NCI-H1436 (cell line): ENCODE results near the gene SLC5A10.

Experiments used
- DNase-seq: peaks from one replicate; lab custom pipeline; 2025; lab: John Stamatoyannopoulos, UW

Gene SLC5A10

DNA sequence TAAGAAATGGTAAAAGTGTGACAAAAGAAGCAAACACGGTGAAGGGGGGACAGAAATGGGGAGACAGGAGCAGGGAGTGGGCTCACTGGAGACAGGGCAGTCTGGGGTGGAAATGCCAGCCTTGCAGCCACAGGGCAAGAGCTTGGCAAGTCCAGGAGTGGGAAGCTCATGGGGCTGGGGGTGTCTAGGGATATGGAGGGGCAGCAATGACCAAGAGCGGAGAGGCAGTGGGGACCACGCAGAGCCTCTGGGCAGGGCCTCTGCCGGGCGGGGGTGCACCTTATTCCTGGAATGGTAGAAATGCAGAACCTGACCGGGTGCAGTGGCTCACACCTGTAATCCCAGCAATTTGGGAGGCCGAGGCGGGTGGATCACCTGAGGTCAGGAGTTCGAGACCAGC, 12.6 kb downstream of the SLC5A10 start:
- DNase-seq = no peak

DNA sequence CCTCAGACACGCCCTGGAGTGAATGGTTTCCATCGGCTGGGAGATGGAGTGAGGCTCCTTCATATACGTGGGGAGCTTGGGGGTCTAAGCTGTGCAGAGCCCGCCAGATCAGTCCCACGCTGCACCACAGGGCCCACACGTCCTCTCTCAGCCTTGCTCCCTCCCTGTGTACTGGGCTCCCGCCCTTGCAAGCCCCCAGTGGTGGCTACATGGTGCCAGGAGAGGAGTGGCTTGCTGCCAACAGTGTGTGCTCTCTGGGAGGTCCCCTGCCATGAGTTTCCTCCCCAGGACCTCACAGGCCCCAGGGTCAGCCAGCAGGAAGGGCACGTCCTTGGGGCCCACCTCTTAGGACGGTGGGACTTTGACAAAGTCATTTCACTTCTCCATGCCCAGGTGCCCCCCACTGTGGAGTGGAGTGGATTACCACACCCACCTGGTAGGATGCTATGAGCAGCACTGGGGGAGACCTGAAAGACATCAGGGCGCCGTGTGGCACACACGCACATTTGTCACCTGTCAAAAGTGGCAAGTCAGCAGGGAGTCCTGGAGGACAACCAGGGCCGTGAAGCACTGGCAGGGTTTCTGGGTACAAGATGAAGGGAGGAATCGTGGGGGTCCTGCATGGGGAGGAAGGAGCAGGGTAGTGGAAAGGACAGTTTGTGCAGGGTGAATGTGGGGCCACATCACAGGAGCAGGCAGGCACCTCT, 13.7 kb downstream of the SLC5A10 start:
- DNase-seq = no peak

DNA sequence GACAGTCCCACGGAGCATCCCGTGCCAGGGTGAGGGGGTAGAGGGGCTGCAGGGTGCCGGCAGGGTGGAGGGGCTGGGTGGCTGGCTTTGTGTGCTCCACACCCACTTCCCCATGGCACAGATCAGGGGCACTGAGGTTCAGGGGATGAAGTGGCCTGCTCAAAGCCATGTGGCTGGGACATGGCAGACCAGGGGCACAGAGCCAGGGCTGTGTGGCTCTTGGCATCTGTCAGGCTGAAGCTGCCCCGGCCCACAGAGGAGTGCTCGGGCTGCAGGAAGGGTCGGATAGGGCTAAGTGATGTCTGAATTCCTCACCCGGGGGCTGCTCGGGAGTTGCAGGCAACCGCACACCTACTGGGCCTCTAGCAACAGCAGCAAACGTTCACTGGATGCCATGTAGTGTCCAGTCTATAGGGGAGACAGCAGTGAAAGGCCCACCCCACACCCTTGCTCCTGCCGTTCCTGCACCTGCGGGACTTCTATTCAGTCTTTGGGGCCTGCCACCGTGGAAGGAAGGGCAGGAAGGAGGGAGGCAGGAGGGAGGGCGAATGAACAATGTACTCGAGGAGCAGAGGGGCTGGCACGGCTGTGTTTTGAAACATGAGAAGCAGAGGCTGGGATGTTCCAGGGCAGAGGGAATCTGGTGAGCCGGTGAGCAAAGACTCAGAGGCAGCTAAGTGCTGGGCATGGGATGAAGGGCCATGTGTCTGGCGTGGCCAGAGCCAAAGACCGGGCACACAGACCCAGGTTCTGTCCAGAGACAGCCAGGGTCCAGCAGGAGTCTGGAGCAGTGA, 15.1 kb downstream of the SLC5A10 start:
- DNase-seq = peak; percentile 33

DNA sequence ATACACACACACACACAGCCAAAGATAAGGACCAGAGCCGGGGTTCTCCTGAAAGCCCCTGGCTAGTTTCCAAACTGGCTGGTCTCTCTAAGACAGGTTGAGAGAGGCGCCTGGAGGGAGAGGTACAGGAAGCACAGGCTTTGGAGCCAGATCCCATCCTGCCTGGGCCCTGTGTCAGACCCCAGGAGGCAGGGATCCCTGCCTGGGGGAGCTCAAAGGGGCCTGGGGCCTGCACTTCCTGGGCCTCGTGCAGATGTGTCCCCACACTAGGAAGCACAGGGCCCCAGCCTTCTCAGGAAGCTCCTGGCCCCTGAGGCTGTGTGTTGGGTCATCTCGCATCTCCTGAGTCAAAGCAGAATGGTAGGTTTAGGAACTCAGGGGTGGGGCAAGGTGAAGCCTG, 16.0 kb downstream of the SLC5A10 start:
- DNase-seq = no peak

DNA sequence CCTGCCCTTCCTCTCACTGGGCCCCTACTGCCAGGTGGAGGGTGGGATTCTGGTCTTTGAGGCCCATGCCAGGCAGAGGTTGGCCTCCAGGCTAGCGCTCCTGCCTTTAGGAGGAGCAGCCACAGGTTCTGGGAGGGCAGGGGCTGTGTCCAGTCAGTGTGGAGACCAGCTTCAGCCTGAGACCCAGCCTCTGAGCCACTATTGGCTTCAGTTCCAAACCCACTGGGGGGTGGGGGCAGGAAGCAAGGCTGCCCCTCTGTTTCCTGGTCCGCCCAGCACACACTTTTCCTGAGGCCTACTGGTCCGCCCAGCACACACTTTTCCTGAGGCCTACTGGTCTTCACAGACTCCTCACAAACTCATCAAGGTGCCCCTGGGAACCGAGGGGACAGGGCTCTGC, 16.4 kb downstream of the SLC5A10 start:
- DNase-seq = no peak

DNA sequence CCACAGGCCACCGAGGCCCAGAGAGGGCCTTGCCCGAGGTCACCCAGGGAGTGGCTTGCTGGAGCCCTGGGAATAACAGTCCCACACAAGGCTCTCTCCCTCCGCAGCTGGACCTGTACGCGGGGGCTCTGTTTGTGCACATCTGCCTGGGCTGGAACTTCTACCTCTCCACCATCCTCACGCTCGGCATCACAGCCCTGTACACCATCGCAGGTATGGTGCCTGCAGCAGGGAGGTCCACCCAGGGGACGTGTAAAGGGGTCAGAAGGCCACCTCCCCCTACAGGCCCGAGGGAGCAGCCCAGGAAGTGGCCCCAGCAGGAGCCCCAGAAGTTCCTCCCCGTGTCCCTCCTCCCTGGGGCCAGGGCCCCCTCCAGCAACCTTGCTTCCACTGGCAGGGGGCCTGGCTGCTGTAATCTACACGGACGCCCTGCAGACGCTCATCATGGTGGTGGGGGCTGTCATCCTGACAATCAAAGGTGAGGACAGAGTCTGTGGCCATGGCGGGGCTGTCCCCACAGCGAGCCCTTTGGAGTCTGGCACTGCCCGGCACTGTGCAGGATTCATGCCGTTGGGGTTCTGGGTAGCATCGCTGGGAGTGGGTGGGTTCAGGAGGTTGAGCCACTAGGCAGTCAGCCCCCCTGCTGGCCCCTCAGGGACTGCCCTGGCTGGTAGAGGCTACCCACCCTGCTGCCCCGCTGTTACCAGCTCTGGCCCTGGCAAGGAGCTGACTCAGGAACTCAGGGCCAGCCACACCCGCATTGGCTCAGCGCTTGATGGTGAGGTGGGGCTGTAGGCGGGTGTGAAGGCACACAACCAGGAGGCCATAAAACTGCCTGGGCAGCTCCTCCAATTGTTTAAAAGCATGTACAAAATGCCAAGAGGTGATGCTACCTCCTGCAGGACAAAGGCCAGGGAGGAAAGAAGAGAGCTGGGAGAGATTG, 17.3 kb downstream of the SLC5A10 start:
- DNase-seq = no peak

DNA sequence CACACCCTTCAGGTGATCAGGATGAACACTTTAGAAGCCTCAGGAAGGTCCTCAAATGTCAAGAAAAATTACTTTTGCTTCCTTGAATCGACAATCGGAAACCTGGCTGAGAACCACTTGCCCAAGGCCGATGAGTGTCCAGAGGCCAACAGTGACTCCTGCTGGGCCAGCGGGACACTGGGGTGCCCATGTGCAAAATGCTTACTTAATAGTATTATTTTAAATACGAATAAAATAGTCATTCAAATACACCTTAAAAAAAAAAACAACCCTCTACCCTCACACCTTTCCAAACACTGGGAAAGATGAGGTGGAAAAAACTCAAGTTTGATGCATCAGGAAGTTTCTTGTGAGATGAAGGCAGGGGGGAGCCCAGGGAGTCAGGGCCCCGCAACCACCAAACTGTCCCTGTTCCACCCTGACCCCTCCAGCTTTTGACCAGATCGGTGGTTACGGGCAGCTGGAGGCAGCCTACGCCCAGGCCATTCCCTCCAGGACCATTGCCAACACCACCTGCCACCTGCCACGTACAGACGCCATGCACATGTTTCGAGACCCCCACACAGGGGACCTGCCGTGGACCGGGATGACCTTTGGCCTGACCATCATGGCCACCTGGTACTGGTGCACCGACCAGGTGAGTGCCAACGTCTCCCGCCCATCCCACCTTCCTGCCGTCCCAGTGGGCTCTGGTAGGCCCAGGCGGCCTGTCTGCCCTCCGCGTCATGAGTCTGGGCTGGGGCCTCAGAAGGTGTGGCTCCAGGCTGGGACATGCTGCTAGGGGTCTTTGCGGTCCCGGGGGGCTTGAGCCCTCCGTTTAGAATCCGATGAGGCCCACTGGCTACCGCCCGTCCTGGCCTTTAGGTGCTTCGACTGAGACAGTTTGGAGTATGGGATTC, 18.9 kb downstream of the SLC5A10 start:
- no peak for DNase-seq

DNA sequence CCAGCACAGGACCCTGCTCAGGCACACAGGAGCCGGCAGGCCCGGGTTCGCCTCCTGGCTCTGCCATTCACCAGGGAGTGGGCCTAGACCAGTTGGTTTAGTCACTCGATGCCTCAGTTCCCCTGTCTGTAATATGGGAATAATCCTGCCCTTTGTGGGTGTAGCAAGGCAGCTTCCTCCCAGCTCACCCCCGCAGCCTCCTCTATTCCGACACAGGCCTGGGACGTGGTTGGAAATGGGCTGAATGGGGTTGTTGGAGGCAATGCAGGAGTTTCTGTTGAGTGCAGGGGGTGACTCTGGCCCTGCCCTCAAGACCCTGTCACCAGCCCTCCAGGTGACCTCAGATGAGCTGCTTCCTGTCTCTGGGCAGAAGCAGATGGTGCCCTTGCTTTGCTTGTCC, 19.8 kb downstream of the SLC5A10 start:
- DNase-seq = no peak

DNA sequence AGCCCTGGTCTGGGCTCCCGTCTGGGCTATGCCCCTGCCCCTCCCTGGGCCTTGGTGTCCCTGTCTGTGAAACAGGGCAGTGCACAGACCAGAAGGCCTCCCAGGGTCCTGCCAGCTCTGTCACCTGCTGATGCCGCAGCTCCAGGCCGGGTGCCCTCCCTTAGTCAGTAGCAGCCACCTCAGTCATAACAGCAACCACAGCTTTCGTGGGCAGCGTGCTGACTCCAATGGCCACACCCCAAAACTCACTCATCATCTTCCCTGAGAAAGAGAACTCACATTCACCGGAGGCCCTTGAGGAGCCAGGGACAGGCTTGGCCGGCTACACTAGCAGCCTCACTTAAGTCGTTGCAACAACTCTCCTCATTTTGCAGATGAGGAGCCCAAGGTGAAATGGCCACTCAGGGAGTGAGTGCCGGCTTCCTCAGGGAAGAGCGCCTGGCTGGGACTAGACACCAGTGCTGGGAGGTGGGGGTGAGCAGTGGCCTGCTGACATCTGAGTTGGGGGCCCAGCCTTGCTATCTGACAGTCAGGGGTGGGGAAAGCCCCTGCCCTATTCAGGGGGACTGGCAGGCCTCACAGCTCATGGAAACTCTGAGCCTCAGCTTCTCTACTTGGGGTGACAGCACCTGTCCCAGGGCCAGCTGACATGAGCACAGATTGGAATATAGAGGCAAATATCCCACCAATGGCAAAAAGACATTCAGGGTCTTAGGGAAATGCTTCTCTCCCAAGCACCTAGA, 22.6 kb downstream of the SLC5A10 start:
- no peak for DNase-seq

DNA sequence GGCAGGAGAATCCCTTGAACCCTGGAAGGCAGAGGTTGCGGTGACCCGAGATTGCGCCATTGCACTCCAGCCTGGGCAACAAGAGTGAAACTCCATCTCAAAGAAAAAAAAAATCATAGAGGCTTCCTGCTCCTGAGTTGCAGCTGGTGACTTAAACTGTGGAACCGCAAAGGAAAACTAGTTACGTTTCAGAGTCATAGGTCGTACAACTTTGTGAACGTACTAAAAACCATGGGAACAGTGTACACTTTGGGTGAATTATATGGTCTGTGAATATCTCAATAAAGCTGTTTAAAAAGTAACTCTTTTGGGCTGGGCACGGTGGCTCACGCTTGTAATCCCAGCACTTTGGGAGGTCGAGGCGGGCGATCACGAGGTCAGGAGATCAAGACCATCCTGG, 23.6 kb downstream of the SLC5A10 start:
- DNase-seq = no peak

DNA sequence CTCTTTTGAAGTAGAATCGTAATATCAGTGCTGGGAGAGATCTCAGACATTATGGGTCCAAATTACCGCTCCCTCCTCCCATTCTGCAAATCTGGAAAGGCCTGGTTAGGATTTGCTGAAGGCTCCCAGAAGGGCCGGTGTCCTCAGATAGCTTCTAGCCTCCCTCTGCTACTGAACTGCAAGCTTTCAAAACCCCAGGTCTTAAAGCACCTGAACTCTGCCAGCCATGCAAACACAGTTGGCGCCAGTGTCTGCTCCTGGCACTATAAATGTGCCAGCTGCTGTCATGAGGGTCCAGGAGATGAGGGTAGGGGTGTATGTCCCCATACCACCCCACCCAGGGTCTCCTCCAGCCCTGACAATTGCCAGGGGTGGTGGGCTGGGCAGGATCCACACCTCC, 24.2 kb downstream of the SLC5A10 start:
- no peak for DNase-seq

DNA sequence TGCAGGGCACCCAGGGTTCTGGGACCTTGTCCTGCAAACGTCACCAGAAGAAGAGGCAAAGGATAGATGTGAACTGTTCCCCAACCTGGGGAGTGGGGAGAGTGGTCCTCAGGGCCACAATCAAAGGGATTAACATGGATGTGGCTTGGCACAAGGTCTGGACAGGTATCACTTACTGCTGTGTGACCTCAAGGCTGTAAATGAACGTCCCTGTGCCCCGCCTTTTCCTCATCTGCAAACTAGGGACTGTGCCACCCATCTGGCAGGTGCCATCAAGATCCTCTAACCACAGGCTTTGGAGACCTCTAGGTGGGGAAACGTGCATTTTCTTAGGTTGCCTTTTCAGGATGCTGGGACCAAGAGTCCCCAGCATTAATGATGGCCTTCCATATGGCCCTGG, 25.1 kb downstream of the SLC5A10 start:
- no peak for DNase-seq

DNA sequence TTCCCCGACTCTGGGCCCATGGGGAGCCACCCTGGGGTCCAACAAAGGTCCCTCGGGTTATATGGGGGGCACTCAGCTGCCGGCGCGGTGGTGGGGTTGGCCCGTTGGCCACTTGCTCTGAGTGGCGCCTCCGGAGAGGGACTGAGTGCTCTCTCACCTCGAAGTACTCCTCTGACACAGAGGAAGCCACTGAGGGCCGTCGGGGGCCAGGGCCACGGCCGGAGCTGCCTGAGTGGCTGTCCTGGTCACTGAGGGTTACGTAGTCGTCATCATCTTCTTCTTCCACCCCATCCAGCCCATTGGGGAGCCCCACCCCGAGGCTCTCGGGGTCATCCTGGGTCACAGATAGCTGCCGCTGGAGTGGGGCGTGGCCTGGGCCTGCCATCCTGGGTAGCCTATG, 25.7 kb downstream of the SLC5A10 start:
- DNase-seq = no peak

DNA sequence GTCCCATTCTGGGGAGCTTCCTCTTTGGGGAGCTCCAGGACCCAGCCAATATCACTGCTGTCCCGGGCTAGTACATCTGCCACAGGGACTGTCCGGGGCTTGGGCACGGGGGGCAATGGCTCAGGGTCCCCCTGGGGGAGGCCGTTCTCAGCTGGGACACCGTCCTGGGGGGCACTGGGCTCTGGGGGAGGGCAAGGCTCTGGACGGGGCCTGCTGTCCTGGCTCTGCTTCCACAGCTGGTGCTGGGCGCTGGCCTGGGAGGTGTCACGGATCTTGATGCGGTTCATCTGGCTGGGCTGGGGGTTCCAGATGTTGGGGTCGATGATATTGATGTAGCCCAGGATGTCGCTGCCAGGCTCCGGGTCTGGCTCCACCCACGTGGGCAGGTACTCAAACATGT, 26.1 kb downstream of the SLC5A10 start:
- DNase-seq = no peak

DNA sequence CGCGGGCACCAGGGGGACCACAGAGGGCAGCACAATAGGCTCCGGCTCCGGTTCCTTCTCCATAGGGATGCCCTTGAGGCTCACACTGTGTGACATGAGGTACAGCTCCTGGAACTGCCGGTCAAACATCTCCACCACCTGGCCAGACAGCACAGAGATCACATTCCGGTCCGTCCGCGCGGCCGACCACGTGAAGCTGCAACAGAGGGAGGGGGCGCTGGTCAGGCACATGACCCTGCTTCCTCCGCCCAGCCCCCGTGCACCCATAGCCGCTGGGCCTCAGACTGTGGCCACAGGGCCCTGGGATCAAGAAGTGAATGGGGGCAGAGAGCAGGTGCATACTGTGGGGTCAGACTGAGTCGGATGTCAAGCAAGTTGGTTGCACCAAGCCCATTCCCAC, 26.7 kb downstream of the SLC5A10 start:
- DNase-seq = no peak

DNA sequence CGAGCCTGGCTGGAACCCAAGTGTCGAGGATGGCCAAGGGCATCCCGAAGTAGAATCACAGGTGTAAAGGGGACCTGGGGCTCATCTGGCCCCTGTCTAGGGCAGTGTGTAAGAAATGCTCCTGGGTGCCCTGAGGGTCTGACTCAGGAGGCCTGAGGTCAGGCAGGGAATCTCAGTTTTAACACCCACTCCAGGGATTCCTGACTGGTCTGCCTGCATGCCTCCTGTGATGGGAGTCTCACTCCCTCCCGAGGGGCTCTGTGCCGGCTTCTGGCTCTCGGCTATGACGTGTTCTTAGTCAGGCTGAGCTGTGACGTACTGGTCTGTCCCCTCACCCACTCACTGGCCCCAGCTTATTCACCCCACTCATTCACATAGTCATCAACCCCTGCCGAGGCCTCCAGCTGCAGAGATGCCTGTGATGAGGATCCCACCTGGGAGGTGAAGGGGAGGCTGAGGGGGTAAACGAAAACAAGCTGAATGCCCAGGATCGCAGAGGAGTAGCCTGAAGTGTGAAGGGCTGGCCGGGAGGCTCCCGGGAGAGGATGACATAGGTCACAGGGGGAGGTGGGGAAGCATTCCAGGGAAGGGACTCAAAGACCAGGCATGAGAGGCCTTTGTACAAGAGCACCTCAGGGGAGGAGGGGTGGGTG, 28.8 kb downstream of the SLC5A10 start:
- no peak for DNase-seq

DNA sequence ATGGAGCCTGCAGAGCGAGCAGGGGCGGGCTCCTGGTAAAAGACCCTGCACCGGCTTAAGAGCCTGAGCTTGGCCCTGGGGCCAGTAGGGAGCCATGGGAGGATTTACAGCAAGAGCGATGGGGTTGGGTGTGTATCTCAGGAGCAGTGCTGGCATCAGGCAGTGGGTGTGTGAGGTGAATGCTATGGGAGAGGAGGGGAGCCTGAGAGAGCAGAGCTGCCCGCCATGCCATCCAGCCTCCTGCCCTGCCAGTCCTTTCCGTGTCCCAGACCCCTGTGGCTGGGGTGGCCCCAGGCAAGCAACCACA, 29.3 kb downstream of the SLC5A10 start:
- no peak for DNase-seq

DNA sequence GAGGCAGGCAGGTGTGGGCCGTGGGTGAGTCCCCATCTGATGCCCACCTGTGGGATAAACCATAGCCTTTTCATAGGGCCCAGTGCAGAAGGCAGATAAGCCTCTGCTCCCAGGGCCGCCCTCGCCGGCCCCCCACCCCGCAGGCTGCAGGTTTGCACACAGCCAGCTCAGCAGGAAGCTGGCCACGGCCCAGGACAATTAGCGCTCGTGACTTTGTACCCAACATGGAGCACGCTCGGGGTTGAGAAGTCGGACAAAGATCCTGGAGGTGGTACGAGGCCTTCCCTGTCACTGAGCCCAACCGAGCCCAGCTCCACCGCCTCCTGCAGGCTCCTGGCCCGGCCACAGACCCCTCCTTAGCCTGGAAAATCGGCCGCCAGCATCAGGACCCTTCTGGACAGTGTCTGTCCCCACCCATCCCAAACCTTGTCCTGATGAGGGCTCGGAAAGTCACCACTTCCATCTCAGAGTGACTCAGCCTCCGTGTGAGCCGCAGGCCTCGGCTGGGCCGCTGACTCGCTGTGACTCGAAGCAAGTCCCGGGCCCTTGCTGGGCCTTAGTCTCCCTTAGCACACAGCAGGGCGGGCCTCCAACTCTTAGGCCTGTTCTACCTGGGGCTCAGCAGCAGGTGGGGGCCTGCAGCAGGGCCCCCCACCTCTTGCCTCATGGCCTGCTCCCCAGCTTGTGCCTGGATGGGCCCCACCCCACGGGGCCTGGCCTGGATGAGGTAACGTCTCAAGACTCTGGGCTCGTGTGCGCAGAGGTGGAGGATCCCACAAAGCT, 29.9 kb downstream of the SLC5A10 start:
- DNase-seq = no peak

DNA sequence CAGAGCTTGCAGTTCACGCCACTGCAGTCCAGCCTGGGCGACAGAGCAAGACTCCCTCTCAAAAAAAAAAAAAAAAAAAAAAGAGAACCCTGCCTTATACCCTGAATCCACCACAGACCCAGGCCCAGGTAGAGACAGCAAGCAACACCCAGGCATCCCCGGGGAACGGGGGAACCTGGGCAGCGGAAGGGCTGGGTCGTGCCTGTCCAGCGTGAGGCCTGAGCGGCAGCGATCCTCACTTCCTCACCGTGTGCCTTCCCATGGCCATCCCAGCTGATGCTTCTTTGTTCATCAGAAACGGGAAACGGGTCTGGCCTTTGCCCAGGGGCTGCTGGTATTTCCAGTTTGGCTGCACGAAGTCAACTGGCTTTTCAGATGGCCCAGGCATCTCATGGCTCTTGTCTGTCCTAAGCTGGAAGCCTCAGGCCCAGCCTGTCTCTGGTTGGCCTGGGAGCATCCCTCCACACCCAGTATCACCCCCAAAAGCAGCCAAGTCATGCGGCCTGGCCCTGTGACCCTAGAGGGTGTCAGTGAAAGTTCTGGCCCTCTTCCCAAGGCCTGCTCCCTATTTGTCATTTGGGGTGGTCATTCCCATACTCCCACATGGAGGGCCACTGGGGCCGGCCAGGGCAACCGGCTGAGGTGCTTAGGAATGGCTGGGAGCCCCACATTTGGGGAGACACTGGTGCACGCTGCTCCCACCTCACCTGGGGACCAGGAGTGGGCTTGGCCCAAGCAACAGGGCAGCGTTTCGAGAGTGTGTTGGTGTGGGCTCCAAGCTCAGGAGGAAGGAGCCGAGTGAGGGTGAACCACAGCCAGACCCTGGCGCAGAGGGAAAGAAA, 32.5 kb downstream of the SLC5A10 start:
- no peak for DNase-seq
